Transverse colon (tissue), 4 donors: ENCODE measurements around the gene FTCD. TPM values are rescaled to one million over a fixed set of nuclear protein-coding genes. Genes with fewer than 3 reads are reported as not detected.
"Not testable (repeated sequence)": the region's sequence is repeated elsewhere in the genome, so short reads cannot be mapped to it uniquely, and the experiment has no call there.

Source experiments
- DNase-seq: peaks from one replicate; pipeline ENCODE4 v3.0.0-alpha.2; 2019
- H3K27ac ChIP-seq, 4 donors: fragments of 200-600 bp; sonication (generic); 2 replicates each; pipeline ENCODE4 v1.5.1; 2016 to 2018; ENCODE audit warnings: inconsistent platforms in 4 of 4
- H3K27me3 ChIP-seq: fragments of 200-600 bp; sonication (generic); 2 replicates; pipeline ENCODE4 v1.5.1; 2017; ENCODE audit warnings: inconsistent platforms
- H3K36me3 ChIP-seq, 4 donors: fragments of 200-600 bp; sonication (generic); 2 replicates each; pipeline ENCODE4 v1.5.1; 2017 to 2019; ENCODE audit warnings: inconsistent platforms in 4 of 4
- H3K4me1 ChIP-seq, 4 donors: fragments of 200-600 bp; sonication (generic); 2 replicates each; pipeline ENCODE4 v1.5.1; 2017 to 2020; ENCODE audit warnings: inconsistent platforms in 4 of 4
- H3K4me3 ChIP-seq, 4 donors: fragments of 200-600 bp; sonication (generic); 1 replicate in 1 of 4; 2 replicates in 3 of 4; pipeline versions ENCODE4 v1.5.1 to v1.6.1; 2017 to 2019; ENCODE audit warnings: inconsistent platforms in 4 of 4
- H3K9me3 ChIP-seq, 2 donors: fragments of 200-600 bp; sonication (generic); 2 replicates each; pipeline ENCODE4 v1.5.1; 2017 to 2019; ENCODE audit warnings: inconsistent platforms in 2 of 2
- CTCF ChIP-seq, 5 experiments: fragments of 200-600 bp in 3 of 5; fragments of 450-650 bp in 2 of 5; sonication (generic) in 3 of 5; IDR thresholded peaks; 1 replicate in 2 of 5; 2 replicates in 3 of 5; pipeline ENCODE4 v1.5.1; 2016 to 2017; ENCODE audit warnings: antibody characterized with exemption in 5 of 5, inconsistent platforms in 3 of 5, mild to moderate bottlenecking in 2 of 5, moderate library complexity in 1 of 5
- EP300 ChIP-seq: sonication (generic); formaldehyde crosslinking; IDR thresholded peaks from one replicate; pipeline ENCODE4 v1.6.1; 2017; ENCODE audit warnings: antibody characterized with exemption, low read depth
- POLR2A ChIP-seq: fragments of 450-650 bp; IDR thresholded peaks from one replicate; pipeline ENCODE4 v1.6.1; 2016; ENCODE audit warnings: antibody characterized with exemption, mild to moderate bottlenecking, moderate library complexity
- POLR2AphosphoS5 ChIP-seq, 3 donors: sonication (generic); formaldehyde crosslinking; IDR thresholded peaks; one replicate each; pipeline ENCODE4 v1.6.1; 2016; ENCODE audit warnings: antibody characterized with exemption in 3 of 3
- WGBS, 2 donors: methylation state at CpG; one replicate each; pipeline ENCODE4 v1.1.5; 2018; ENCODE audit warnings: low coverage in 1 of 2; 5-methylcytosine and 5-hydroxymethylcytosine counted together
- in situ Hi-C, 4 donors: fragments of 200-750 bp; cut with MboI; loops; one replicate each; pipeline versions ENCODE4 v1.15.0 to v1.15.1; 2017; ENCODE audit warnings: low sequenced_read_pairs in 3 of 4, low pct_ligation_motif_present in 1 of 4, low pct_unique_long_range_greater_than_20kb in 1 of 4
- intact Hi-C: fragments of 100-400 bp; cut with DNase I; formaldehyde crosslinking; loops from one replicate; pipeline ENCODE4 v1.15.1; 2023; ENCODE audit warnings: low total_unique reads
- total RNA-seq, 4 donors: library from RNA; depleted of rRNA; stranded (reverse); fragments of >200 nt; gene quantifications; one replicate each; pipeline ENCODE4 v1.1.0, GENCODE V29; 2016

FTCD gene
- total RNA-seq, 4 donors from 2014 or later, result not detected

- WGBS, 2 donors, result 15 to 45% methylated on average over 9 to 28 of the region's 30 CpGs
- Histone ChIP-seq H3K9me3 (no peaks in the 10 kb centered on the region), H3K36me3 (no peaks in the 10 kb centered on the region), H3K4me3 (peak overlapping the region in 3 of 4 donors; percentile 35 to 53 (median 53)), H3K27me3 (no peaks in the 10 kb centered on the region), H3K4me1 (peaks cover 0 to 13% (median 8%) of the 10 kb centered on the region in 4 donors), H3K27ac (peak overlapping the region; percentile 61 to 91 (median 86))
- in situ Hi-C loops, result no loop called here
- TF ChIP-seq CTCF (IDR thresholded peaks at IDR 0.05), result peak in 1 of 5 experiments; percentile 16
- TF ChIP-seq POLR2A, result peak; percentile 20
- TF ChIP-seq EP300, result no peak
- peak in 1 of 3 donors; percentile 15 for TF ChIP-seq POLR2AphosphoS5 (IDR thresholded peaks at IDR 0.05)
- peak; percentile 81 for DNase-seq
- intact Hi-C loops, result no loop called here
These were observed 29.5 kb upstream of the FTCD start for GRCh38 chr21:46184625-46185555.

GRCh38 chr21:46183910-46184624, 28.7 kb upstream of the FTCD start, which contains the start of gene SPATC1L:
TSS of gene SPATC1L (minus strand) at chr21:46184459. CDS start at chr21:46182816, 1,643 bp downstream.
- WGBS, 2 donors, result 40% methylated on average over 2 of the region's 24 CpGs; no CpG with 5 or more reads in 1 of the 2 donors
- Histone ChIP-seq H3K9me3 (no peaks in the 10 kb centered on the region), H3K4me3 (peak within 1 kb of the TSS; percentile 39 to 65 (median 46)), H3K36me3 (no peaks in the 10 kb centered on the region), H3K27me3 (no peaks in the 10 kb centered on the region), H3K27ac (peak within 1 kb of the TSS; percentile 61 to 91 (median 86)), H3K4me1 (peaks cover 0 to 12% (median 8%) of the 10 kb centered on the region in 4 donors)
- intact Hi-C loops, result no loop called here
- DNase-seq, result peak; percentile 66
- in situ Hi-C loops, result no loop called here
- TF ChIP-seq EP300, result no peak
- TF ChIP-seq POLR2AphosphoS5 (IDR thresholded peaks at IDR 0.05), result no peak
- no peak for TF ChIP-seq POLR2A
- no peak for TF ChIP-seq CTCF (IDR thresholded peaks at IDR 0.05)

GRCh38 chr21:46183337-46183909, 28.0 kb upstream of the FTCD start:
- WGBS, 2 donors, result 29% methylated on average over 1 of the region's 13 CpGs; no CpG with 5 or more reads in 1 of the 2 donors
- DNase-seq, H3K4me1 ChIP-seq, H3K9me3 ChIP-seq, intact Hi-C loops, in situ Hi-C loops, H3K27me3 ChIP-seq, H3K36me3 ChIP-seq, H3K27ac ChIP-seq: not testable (repeated sequence)
- H3K4me3 ChIP-seq, result peak overlapping the region in 2 of 4 donors; percentile 52 to 65

- no peaks in the 10 kb centered on the region for H3K9me3 ChIP-seq
- TF ChIP-seq CTCF (IDR thresholded peaks at IDR 0.05), result no peak
- TF ChIP-seq POLR2A, result no peak
- TF ChIP-seq POLR2AphosphoS5 (IDR thresholded peaks at IDR 0.05), result no peak
- TF ChIP-seq EP300, result no peak
- 86% methylated on average over 44 of the region's 44 CpGs; no CpG with 5 or more reads in 1 of the 2 donors for WGBS, 2 donors
- H3K36me3 ChIP-seq, result no peaks in the 10 kb centered on the region
- intact Hi-C loops (no loop called here), in situ Hi-C loops (no loop called here)
- no peak overlapping the region for H3K4me3 ChIP-seq
- no peaks in the 10 kb centered on the region for H3K27me3 ChIP-seq
- peaks cover 0 to 4% (median 4%) of the 10 kb centered on the region in 4 donors for H3K4me1 ChIP-seq
- no peak overlapping the region for H3K27ac ChIP-seq
- DNase-seq, result no peak
These were observed 27.4 kb upstream of the FTCD start for GRCh38 chr21:46182548-46183336.
